HEK293T (cell line): ENCODE data around the gene CHST15.

Experiments
- CTCF ChIA-PET: fragments of 350-600 bp; formaldehyde crosslinking; extraction: SDS; loops from one replicate; lab custom pipeline; 2021; ENCODE audit warnings: antibody characterized with exemption, inconsistent platforms; lab: Yijun Ruan, JAX
- POLR2A ChIA-PET: fragments of 350-600 bp; formaldehyde crosslinking; extraction: SDS; loops from one replicate; lab custom pipeline; 2020; ENCODE audit warnings: antibody characterized with exemption, inconsistent platforms; lab: Yijun Ruan, JAX
- DNase-seq: peaks from one replicate; pipeline ENCODE4 v3.0.0; 2012; ENCODE audit warnings: mixed read lengths; ENCODE audit errors: extremely low spot score
- ARNT ChIP-seq: fragments of 450-650 bp; IDR thresholded peaks from 2 replicates; pipeline ENCODE4 v1.6.1; 2017; ENCODE audit warnings: mild to moderate bottlenecking
- BHLHE40 ChIP-seq: fragments of 450-650 bp; IDR thresholded peaks from 2 replicates; pipeline ENCODE4 v1.6.1; 2016; ENCODE audit warnings: mild to moderate bottlenecking, moderate library complexity, borderline replicate concordance
- CTBP1 ChIP-seq: fragments of 450-650 bp; IDR thresholded peaks from 2 replicates; pipeline ENCODE4 v1.6.1; 2016; ENCODE audit warnings: borderline replicate concordance
- ELF4 ChIP-seq: fragments of 450-650 bp; IDR thresholded peaks from 2 replicates; pipeline ENCODE4 v1.6.1; 2017; ENCODE audit warnings: antibody characterized with exemption
- FOXA1 ChIP-seq: fragments of 450-650 bp; IDR thresholded peaks from 2 replicates; pipeline ENCODE4 v1.6.1; 2016; ENCODE audit warnings: mild to moderate bottlenecking
- FOXK2 ChIP-seq: fragments of 450-650 bp; IDR thresholded peaks from 2 replicates; pipeline ENCODE4 v1.6.1; 2016; ENCODE audit warnings: mild to moderate bottlenecking
- FOXM1 ChIP-seq: fragments of 450-650 bp; IDR thresholded peaks from 2 replicates; pipeline ENCODE4 v1.6.1; 2017; ENCODE audit warnings: mild to moderate bottlenecking, borderline replicate concordance
- HDGF ChIP-seq: fragments of 450-650 bp; IDR thresholded peaks from 2 replicates; pipeline ENCODE4 v1.6.1; 2017; ENCODE audit warnings: antibody characterized with exemption, borderline replicate concordance
- L3MBTL2 ChIP-seq: fragments of 450-650 bp; conservative IDR thresholded peaks from 2 replicates; pipeline ENCODE4 v1.6.1; 2016; ENCODE audit warnings: mild to moderate bottlenecking
- LEF1 ChIP-seq: fragments of 450-650 bp; IDR thresholded peaks from 2 replicates; pipeline ENCODE4 v1.6.1; 2017; ENCODE audit warnings: mild to moderate bottlenecking, borderline replicate concordance
- NFRKB ChIP-seq: fragments of 450-650 bp; IDR thresholded peaks from 2 replicates; pipeline ENCODE4 v1.6.1; 2016; ENCODE audit warnings: mild to moderate bottlenecking, moderate library complexity
- PKNOX1 ChIP-seq: fragments of 450-650 bp; IDR thresholded peaks from 2 replicates; pipeline ENCODE4 v1.6.1; 2016
- SP1 ChIP-seq: fragments of 450-650 bp; IDR thresholded peaks from 2 replicates; pipeline ENCODE4 v1.6.1; 2017
- SUZ12 ChIP-seq: fragments of 450-650 bp; IDR thresholded peaks from 2 replicates; pipeline ENCODE4 v1.6.1; 2016; ENCODE audit warnings: mild to moderate bottlenecking
- TARDBP ChIP-seq: fragments of 450-650 bp; IDR thresholded peaks from 2 replicates; pipeline ENCODE4 v1.6.1; 2016
- ZNF384 ChIP-seq: fragments of 450-650 bp; IDR thresholded peaks from 2 replicates; pipeline ENCODE4 v1.6.1; 2016

The CHST15 gene

GRCh38 chr10:124010563-124011131 is 82.8 kb downstream of the CHST15 start:
- ChIA-PET CTCF (no interaction called here), POLR2A (no interaction called here)
- TF ChIP-seq PKNOX1 (peak; percentile 93), ELF4 (no peak)
- DNase-seq: no peak

- DNase-seq: no peak
- TF ChIP-seq HDGF: no peak
- TF ChIP-seq CTBP1: no peak
- no peak for TF ChIP-seq L3MBTL2
- TF ChIP-seq NFRKB: no peak
- no peak for TF ChIP-seq ZNF384
- no peak for TF ChIP-seq FOXA1
- TF ChIP-seq ELF4: no peak
- no peak for TF ChIP-seq FOXK2
- TF ChIP-seq ARNT: no peak
- no peak for TF ChIP-seq FOXM1
- TF ChIP-seq SP1: no peak
- TF ChIP-seq LEF1: no peak
- TF ChIP-seq PKNOX1: no peak
- TF ChIP-seq TARDBP: no peak
- no peak for TF ChIP-seq SUZ12
- TF ChIP-seq BHLHE40: no peak
- CTCF ChIA-PET: no interaction called here
- POLR2A ChIA-PET: no interaction called here
Measured at GRCh38 chr10:124010024-124010423, 83.4 kb downstream of the CHST15 start.

DNA sequence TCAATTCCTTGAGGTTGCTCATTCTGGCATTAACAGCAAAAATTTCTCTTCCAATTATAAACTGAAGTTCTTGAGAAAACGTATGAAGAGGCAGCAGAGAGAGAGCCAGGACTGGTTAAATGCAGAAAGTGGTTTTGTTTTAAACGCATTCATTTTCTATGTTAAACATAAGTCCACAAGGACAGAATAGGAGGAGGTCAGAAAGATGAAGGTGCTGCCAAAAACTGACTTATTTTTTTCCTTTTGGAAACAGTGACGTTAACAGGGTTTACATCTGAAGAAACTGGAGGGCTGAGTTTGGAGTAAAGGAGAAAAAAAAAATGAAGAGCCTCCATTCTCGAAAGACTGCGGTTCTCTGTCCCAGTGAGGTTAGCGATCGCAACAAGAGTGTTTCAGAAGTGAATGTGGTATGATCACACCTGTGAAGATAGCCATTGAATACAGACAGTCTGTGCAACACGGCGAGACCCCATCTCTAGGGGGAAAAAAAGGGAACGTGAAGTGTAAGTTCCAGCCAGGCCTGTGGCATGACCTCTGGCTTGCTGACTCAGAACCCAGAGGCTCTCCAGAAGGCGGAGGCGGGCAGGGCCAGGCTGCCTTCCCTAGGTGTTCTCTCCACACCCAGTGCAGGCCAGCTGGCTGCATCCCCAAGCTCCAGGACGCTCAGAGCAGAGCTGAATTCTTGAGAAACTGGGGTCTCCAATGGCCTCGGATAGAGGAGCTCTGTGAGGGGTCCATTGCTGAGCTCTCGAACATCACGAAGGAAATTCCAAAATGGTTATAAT is 84.0 kb downstream of the CHST15 start:
- no peak for TF ChIP-seq FOXA1
- TF ChIP-seq CTBP1: no peak
- TF ChIP-seq ARNT: no peak
- TF ChIP-seq L3MBTL2: no peak
- no peak for TF ChIP-seq ZNF384
- TF ChIP-seq BHLHE40: no peak
- TF ChIP-seq FOXK2: no peak
- CTCF ChIA-PET: no interaction called here
- POLR2A ChIA-PET: no interaction called here
- no peak for DNase-seq

DNA sequence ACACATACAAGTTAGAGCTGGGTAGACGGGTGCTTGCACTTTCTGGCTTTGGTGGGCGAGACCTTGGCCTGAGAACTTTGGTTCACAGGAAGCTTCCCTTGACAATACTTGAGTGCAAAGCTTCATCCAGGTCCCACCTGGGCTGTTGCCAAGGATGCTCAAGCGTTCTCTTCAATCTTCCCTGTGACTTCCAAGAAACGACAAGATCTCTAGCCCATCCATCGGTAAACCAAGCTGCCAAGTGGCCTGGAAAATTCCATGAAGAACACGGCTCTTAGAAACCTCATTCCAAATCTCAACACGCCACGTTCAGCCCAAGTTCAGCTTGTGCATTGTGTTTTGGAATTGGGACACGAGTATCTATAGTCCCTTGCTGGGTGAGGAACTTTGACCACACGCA is 84.7 kb downstream of the CHST15 start:
- ChIA-PET CTCF (no interaction called here), POLR2A (no interaction called here)
- no peak for TF ChIP-seq LEF1
- no peak for TF ChIP-seq BHLHE40
- no peak for TF ChIP-seq FOXK2
- no peak for TF ChIP-seq FOXM1
- TF ChIP-seq SUZ12: no peak
- no peak for TF ChIP-seq L3MBTL2
- TF ChIP-seq CTBP1: no peak
- no peak for TF ChIP-seq ZNF384
- TF ChIP-seq SP1: no peak
- TF ChIP-seq NFRKB: no peak
- TF ChIP-seq ELF4: no peak
- DNase-seq: no peak

- DNase-seq: no peak
- POLR2A ChIA-PET: no interaction called here
- CTCF ChIA-PET: no interaction called here
- TF ChIP-seq SUZ12 (no peak), FOXM1 (no peak)
Measured at GRCh38 chr10:124008187-124008586, 85.2 kb downstream of the CHST15 start.

- no peak for DNase-seq
- TF ChIP-seq ZNF384 (no peak), BHLHE40 (no peak), LEF1 (no peak), ELF4 (no peak), CTBP1 (no peak), TARDBP (no peak), SP1 (no peak), ARNT (no peak)
- CTCF ChIA-PET: no interaction called here
- POLR2A ChIA-PET: no interaction called here
Measured at GRCh38 chr10:124007773-124008145, 85.6 kb downstream of the CHST15 start.

DNA sequence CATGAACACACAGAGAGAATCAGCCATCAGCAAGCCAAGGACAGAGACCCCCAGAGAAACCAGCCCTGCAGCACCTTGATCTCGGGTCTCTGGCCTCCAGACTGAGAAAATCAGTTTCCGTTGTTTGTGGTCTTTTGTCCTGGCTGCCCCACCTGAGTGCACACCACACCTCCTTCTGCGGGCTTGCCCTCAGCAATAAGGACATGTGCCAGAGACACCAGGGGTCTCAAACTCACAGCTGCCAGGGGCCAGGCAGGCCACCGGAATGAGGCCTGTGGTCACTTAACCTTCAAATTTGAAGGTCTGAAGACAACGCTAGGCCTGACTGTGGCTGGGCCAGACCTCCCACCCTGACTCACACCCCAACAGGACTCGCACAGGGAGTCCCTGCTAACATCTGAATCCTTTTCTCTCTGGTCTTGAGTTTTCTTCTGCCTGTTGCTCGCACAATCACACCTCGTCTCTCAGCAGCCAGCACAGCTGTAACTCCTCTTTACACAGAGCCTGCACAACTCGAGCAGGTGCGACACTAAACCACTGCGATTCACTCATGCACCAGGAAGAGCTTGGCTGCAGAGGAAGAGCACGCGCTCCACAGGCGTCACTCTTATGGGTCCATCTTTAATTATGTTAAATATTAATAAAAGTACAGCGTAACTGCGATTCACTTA is 86.2 kb downstream of the CHST15 start:
- CTCF ChIA-PET: no interaction called here
- DNase-seq: no peak
- POLR2A ChIA-PET: no interaction called here
- no peak for TF ChIP-seq ZNF384
- no peak for TF ChIP-seq HDGF
- TF ChIP-seq L3MBTL2: no peak
- no peak for TF ChIP-seq TARDBP
- TF ChIP-seq SP1: no peak
- no peak for TF ChIP-seq ARNT
- TF ChIP-seq FOXK2: no peak
- TF ChIP-seq SUZ12: no peak
- no peak for TF ChIP-seq ELF4
- TF ChIP-seq FOXA1: no peak
- TF ChIP-seq BHLHE40: no peak
- TF ChIP-seq LEF1: no peak
- no peak for TF ChIP-seq CTBP1
- TF ChIP-seq PKNOX1: no peak
- TF ChIP-seq NFRKB: no peak
- no peak for TF ChIP-seq FOXM1
